Choroid plexus epithelial cell (primary cell): ENCODE measurements around the gene TAS2R3.
A peak's percentile ranks its signal among the peaks of the same experiment; 100 is the strongest.
"Not testable (repeated sequence)": the region's sequence is repeated elsewhere in the genome, so short reads cannot be mapped to it uniquely, and the experiment has no call there.

Experiments
- DNase-seq: peaks from one replicate; pipeline ENCODE4 v3.0.0-alpha.2; 2010; ENCODE audit warnings: low read depth
- H3K4me3 ChIP-seq: 2 replicates; pipeline ENCODE4 v1.5.1; 2011; ENCODE audit warnings: low read depth, mild to moderate bottlenecking, control low read depth, low read length, moderate library complexity
- CTCF ChIP-seq: conservative IDR thresholded peaks from 2 replicates; pipeline ENCODE4 v1.5.1; 2011; ENCODE audit warnings: low read depth, mild to moderate bottlenecking, control low read depth, inconsistent platforms, low read length, moderate library complexity

The TAS2R3 gene

GRCh38 chr7:141742229-141742628 lies 21.7 kb upstream of the TAS2R3 start:
- TF ChIP-seq CTCF, result no peak
- no peak overlapping the region for H3K4me3 ChIP-seq
- peak; percentile 2 for DNase-seq

- no peak for DNase-seq
- H3K4me3 ChIP-seq, result no peak overlapping the region
- TF ChIP-seq CTCF, result no peak
These were observed 19.8 kb upstream of the TAS2R3 start for GRCh38 chr7:141744131-141744530.

- TF ChIP-seq CTCF, result no peak
- DNase-seq, result peak; percentile 44
- no peak overlapping the region for H3K4me3 ChIP-seq
These were observed 15.5 kb upstream of the TAS2R3 start for GRCh38 chr7:141748396-141748795.

- not testable (repeated sequence) for H3K4me3 ChIP-seq
- DNase-seq, result peak; percentile 19
These were observed 12.0 kb upstream of the TAS2R3 start for GRCh38 chr7:141751904-141752303.

GRCh38 chr7:141752634-141753033 lies 11.3 kb upstream of the TAS2R3 start:
- peak; percentile 42 for TF ChIP-seq CTCF
- no peak for DNase-seq
- no peak overlapping the region for H3K4me3 ChIP-seq

- peak; percentile 46 for DNase-seq
- no peak overlapping the region for H3K4me3 ChIP-seq
- peak; percentile 62 for TF ChIP-seq CTCF
These were observed 9.0 kb upstream of the TAS2R3 start for GRCh38 chr7:141754939-141755338.

- DNase-seq, H3K4me3 ChIP-seq: not testable (repeated sequence)
These were observed 6.2 kb downstream of the TAS2R3 start for GRCh38 chr7:141770083-141770583.

- H3K4me3 ChIP-seq, result no peak within 1 kb of the TSS
- DNase-seq, result no peak
- no peak for TF ChIP-seq CTCF
These were observed 12.5 kb downstream of the TAS2R3 start, which contains the start of gene TAS2R4 for GRCh38 chr7:141776374-141776773. TSS of gene TAS2R4 (plus strand) at chr7:141776674. CDS start at chr7:141778489, 1,815 bp downstream.
